ENCODE data around the gene ZC2HC1B. TPM values are rescaled to one million over a fixed set of nuclear protein-coding genes. Genes with fewer than 3 reads are reported as not detected.

Gene ZC2HC1B
- under 1 TPM in 1 of 7 donors, not detected in 6; 0.50 TPM for total RNA-seq
- polyA plus RNA-seq, result not detected
- long read RNA-seq, donor 1, result 0 reads
- long read RNA-seq, donor 2, result 0 reads
- long read RNA-seq, donor 3, result 0 reads

GRCh38 chr6:143864234-143864633 is at the start of gene ZC2HC1B:
ZC2HC1B (plus strand) TSS chr6:143864474; CDS start chr6:143864540, 66 bp downstream.
- intact Hi-C loops (cut with DNase I), result no loop called here
- no peak for TF ChIP-seq EP300 (IDR thresholded peaks at IDR 0.05)
- no peak for TF ChIP-seq POLR2A (IDR thresholded peaks at IDR 0.05)
- TF ChIP-seq CTCF (IDR thresholded peaks at IDR 0.05), result no peak
- H3K27ac ChIP-seq, result no peak within 1 kb of the TSS
- H3K9me3 ChIP-seq, result no peaks in the 10 kb centered on the region
- no peaks in the 10 kb centered on the region for H3K27me3 ChIP-seq
- DNase-seq, result no peak
- WGBS, 3 donors, result 66 to 87% (median 72%) methylated on average over 1 of the region's 1 CpG
- H3K4me1 ChIP-seq (ENCODE audit: insufficient read depth), result no peaks in the 10 kb centered on the region
- no peak within 1 kb of the TSS for H3K4me3 ChIP-seq
- no peaks in the 10 kb centered on the region for H3K36me3 ChIP-seq

GRCh38 chr6:143817621-143818020 is 46.7 kb upstream of the ZC2HC1B start:
- no peak for TF ChIP-seq CTCF (IDR thresholded peaks at IDR 0.05)
- no peak for TF ChIP-seq EP300 (IDR thresholded peaks at IDR 0.05)
- TF ChIP-seq POLR2A (IDR thresholded peaks at IDR 0.05), result no peak
- no peaks in the 10 kb centered on the region for H3K36me3 ChIP-seq

GRCh38 chr6:143821359-143821758 is 42.9 kb upstream of the ZC2HC1B start:
- DNase-seq, result no peak
- 86 to 94% (median 93%) methylated on average over 6 of the region's 6 CpGs for WGBS, 3 donors
- Histone ChIP-seq H3K36me3 (no peaks in the 10 kb centered on the region), H3K4me1 (ENCODE audit: insufficient read depth) (no peaks in the 10 kb centered on the region), H3K27me3 (no peaks in the 10 kb centered on the region), H3K4me3 (no peak overlapping the region), H3K27ac (no peak overlapping the region), H3K9me3 (no peaks in the 10 kb centered on the region)
- intact Hi-C loops (cut with DNase I), result no loop called here
- TF ChIP-seq EP300 (IDR thresholded peaks at IDR 0.05) (no peak), CTCF (IDR thresholded peaks at IDR 0.05) (no peak), POLR2A (IDR thresholded peaks at IDR 0.05) (no peak)

More at GRCh38 chr6:143817621-143818020, 46.7 kb upstream of the ZC2HC1B start:
- no peak overlapping the region for H3K4me3 ChIP-seq
- H3K27me3 ChIP-seq, result no peaks in the 10 kb centered on the region
- no peaks in the 10 kb centered on the region for H3K9me3 ChIP-seq
- no peak overlapping the region for H3K27ac ChIP-seq
- no peak for DNase-seq
- H3K4me1 ChIP-seq (ENCODE audit: insufficient read depth), result no peaks in the 10 kb centered on the region
- intact Hi-C loops (cut with DNase I), result no loop called here

GRCh38 chr6:143822584-143823024 is 41.7 kb upstream of the ZC2HC1B start:
- Histone ChIP-seq H3K27ac (no peak overlapping the region), H3K4me1 (ENCODE audit: insufficient read depth) (no peaks in the 10 kb centered on the region), H3K9me3 (no peaks in the 10 kb centered on the region), H3K4me3 (no peak overlapping the region), H3K27me3 (no peaks in the 10 kb centered on the region), H3K36me3 (no peaks in the 10 kb centered on the region)
- DNase-seq, result no peak
- intact Hi-C loops (cut with DNase I), result no loop called here
- TF ChIP-seq EP300 (IDR thresholded peaks at IDR 0.05), result no peak
- no peak for TF ChIP-seq POLR2A (IDR thresholded peaks at IDR 0.05)
- TF ChIP-seq CTCF (IDR thresholded peaks at IDR 0.05), result no peak
- WGBS, 3 donors, result 10 to 28% (median 19%) methylated on average over 3 of the region's 3 CpGs
